Measurements from ENCODE around the gene GNG2.

GRCh38 chr14:51954657-51955056, 94.2 kb downstream of the GNG2 start:
- TF ChIP-seq POLR2A (IDR thresholded peaks at IDR 0.05) (no peak), CTCF (IDR thresholded peaks at IDR 0.05) (no peak)
